Kidney epithelial cell (primary cell): ENCODE measurements around the gene CAPN7. TPM values are rescaled to one million over a fixed set of nuclear protein-coding genes. Genes with fewer than 3 reads are reported as not detected.

ENCODE experiments used
- DNase-seq: peaks from one replicate; pipeline ENCODE4 v3.0.0-alpha.2; 2010; ENCODE audit warnings: low read depth
- H3K27me3 ChIP-seq: 2 replicates; pipeline ENCODE4 v1.6.0; 2011; ENCODE audit warnings: low read length; ENCODE audit not compliant: control insufficient read depth, insufficient read depth
- H3K36me3 ChIP-seq: 2 replicates; pipeline ENCODE4 v1.5.1; 2011; ENCODE audit warnings: low read length; ENCODE audit not compliant: control insufficient read depth, insufficient read depth
- H3K4me3 ChIP-seq: 2 replicates; pipeline ENCODE4 v1.5.1; 2011; ENCODE audit warnings: low read depth, mild to moderate bottlenecking, control low read depth, low read length
- total RNA-seq: library from RNA; depleted of rRNA; stranded (reverse); fragments of >200 nt; gene quantifications from 2 replicates; pipeline ENCODE4 v1.2.3, GENCODE V29; 2015
- TF ChIP-seq, protein P1 (sequence below): IDR thresholded peaks from 2 replicates; pipeline ENCODE4 v1.5.1; 2011; ENCODE audit warnings: mild to moderate bottlenecking, moderate library complexity, low read length, control low read depth, inconsistent platforms; ENCODE audit not compliant: insufficient read depth, poor library complexity, severe bottlenecking

CAPN7 gene
- total RNA-seq, 1 donor from 2014 or later: 15.8 TPM

GRCh38 chr3:15263926-15264325 is 57.9 kb downstream of the CAPN7 start:
- no peak overlapping the region for H3K4me3 ChIP-seq
- no peak for DNase-seq
- no peaks in the 10 kb centered on the region for H3K36me3 ChIP-seq
- H3K27me3 ChIP-seq: no peaks in the 10 kb centered on the region
- TF ChIP-seq, protein P1, sequence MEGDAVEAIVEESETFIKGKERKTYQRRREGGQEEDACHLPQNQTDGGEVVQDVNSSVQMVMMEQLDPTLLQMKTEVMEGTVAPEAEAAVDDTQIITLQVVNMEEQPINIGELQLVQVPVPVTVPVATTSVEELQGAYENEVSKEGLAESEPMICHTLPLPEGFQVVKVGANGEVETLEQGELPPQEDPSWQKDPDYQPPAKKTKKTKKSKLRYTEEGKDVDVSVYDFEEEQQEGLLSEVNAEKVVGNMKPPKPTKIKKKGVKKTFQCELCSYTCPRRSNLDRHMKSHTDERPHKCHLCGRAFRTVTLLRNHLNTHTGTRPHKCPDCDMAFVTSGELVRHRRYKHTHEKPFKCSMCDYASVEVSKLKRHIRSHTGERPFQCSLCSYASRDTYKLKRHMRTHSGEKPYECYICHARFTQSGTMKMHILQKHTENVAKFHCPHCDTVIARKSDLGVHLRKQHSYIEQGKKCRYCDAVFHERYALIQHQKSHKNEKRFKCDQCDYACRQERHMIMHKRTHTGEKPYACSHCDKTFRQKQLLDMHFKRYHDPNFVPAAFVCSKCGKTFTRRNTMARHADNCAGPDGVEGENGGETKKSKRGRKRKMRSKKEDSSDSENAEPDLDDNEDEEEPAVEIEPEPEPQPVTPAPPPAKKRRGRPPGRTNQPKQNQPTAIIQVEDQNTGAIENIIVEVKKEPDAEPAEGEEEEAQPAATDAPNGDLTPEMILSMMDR: no peak

DNA sequence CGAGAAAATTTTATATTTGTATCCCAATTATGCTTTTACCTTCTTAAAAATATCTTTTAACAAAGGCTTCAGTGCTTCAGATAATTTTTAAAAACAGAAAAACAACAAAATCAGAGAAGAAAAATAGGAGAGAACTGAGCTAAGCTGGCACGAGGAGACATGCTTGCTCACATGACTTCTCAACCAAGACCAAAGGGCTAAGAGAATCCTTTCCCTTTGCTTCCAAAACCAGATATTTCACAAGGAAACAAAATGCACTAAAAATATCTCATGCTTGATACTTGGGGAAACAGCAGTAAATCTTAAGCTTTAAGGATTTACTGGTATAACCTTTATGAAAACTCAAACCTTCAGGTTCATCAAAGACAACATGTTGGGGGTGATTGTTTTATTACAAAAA is 58.4 kb downstream of the CAPN7 start:
- TF ChIP-seq, protein P1: no peak
- Histone ChIP-seq H3K27me3 (no peaks in the 10 kb centered on the region), H3K4me3 (no peak overlapping the region), H3K36me3 (no peaks in the 10 kb centered on the region)
- no peak for DNase-seq

GRCh38 chr3:15265655-15266509 is 59.8 kb downstream of the CAPN7 start:
- TF ChIP-seq, protein P1: no peak
- H3K4me3 ChIP-seq: no peak overlapping the region
- no peak for DNase-seq
- H3K36me3 ChIP-seq: no peaks in the 10 kb centered on the region
- no peaks in the 10 kb centered on the region for H3K27me3 ChIP-seq

DNA sequence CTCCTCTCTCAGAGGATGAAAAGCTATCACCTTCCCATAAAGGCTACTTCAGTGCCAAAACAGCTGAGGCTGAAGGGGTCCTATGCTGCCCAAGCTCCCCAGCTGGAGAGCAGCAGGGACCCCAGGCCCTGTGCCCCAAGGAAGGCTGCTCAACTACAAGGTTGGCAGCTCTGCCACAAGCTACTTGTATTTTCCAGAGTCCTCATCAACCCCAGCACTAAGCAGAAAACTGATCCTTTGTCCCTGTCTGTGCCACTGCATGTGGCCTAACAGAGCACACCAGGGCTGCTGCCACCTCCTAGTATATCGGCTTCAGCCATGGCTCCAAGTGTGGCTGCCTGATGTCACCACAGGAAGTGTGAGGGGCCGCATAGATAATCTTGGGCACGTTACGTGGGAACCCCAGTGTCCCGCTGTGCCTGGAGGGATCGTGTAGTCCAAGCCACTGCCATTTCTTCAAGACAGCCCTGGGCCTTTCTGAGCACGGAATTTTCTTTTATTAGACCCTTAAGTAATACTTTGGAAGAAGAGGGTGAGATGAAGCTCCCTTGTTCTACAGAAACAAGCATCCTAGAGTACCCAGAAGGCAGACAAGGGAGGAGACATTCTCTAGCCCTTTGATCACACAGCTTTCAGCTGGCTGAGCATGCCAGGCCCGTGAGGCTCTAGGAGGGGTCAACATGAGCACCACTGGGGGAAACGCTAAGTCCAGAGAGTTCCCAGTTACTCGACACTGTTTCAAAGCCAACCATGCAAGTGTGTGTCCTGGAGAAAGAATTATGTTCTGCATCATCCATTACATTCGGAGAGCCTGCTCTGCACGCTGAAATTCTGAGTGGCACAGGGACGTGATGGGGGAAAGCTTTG is 60.7 kb downstream of the CAPN7 start:
- Histone ChIP-seq H3K27me3 (no peaks in the 10 kb centered on the region), H3K4me3 (no peak overlapping the region), H3K36me3 (no peaks in the 10 kb centered on the region)
- TF ChIP-seq, protein P1: no peak
- no peak for DNase-seq

- H3K36me3 ChIP-seq: no peaks in the 10 kb centered on the region
- TF ChIP-seq, protein P1: no peak
- DNase-seq: no peak
- H3K27me3 ChIP-seq: no peaks in the 10 kb centered on the region
- no peak overlapping the region for H3K4me3 ChIP-seq
Measured at GRCh38 chr3:15267502-15267901, 61.5 kb downstream of the CAPN7 start.
